Skeletal muscle tissue (tissue), 4 donors: ENCODE data around the gene WNT16. TPM values are rescaled to one million over a fixed set of nuclear protein-coding genes. Genes with fewer than 3 reads are reported as not detected.

ENCODE experiments used
- H3K27ac ChIP-seq: one replicate; pipeline ENCODE4 v1.7.0; 2013; ENCODE audit warnings: mild to moderate bottlenecking, low read depth, low read length, inconsistent platforms
- H3K27me3 ChIP-seq, 3 donors: one replicate each; pipeline ENCODE4 v1.7.0; 2013; ENCODE audit warnings: low read length in 3 of 3; ENCODE audit not compliant: control insufficient read depth in 3 of 3, insufficient read depth in 3 of 3
- H3K36me3 ChIP-seq, 3 donors: one replicate each; pipeline ENCODE4 v1.7.0; 2013; ENCODE audit warnings: low read length in 3 of 3; ENCODE audit not compliant: control insufficient read depth in 3 of 3, insufficient read depth in 3 of 3
- H3K4me1 ChIP-seq, 3 donors: one replicate each; pipeline ENCODE4 v1.7.0; 2013; ENCODE audit warnings: low read length in 3 of 3, mild to moderate bottlenecking in 3 of 3; ENCODE audit not compliant: control insufficient read depth in 3 of 3, insufficient read depth in 3 of 3
- H3K4me3 ChIP-seq, 3 donors: one replicate each; pipeline ENCODE4 v1.7.0; 2013; ENCODE audit warnings: low read length in 3 of 3
- H3K9ac ChIP-seq, 3 donors: one replicate each; pipeline ENCODE4 v1.7.0; 2013; ENCODE audit warnings: low read length in 3 of 3, mild to moderate bottlenecking in 3 of 3, moderate library complexity in 2 of 3, low read depth in 1 of 3
- H3K9me3 ChIP-seq, 3 donors: one replicate each; pipeline ENCODE4 v1.7.0; 2013; ENCODE audit warnings: low read length in 3 of 3; ENCODE audit not compliant: control insufficient read depth in 3 of 3
- total RNA-seq: library from RNA; depleted of rRNA; stranded (reverse); fragments of >200 nt; gene quantifications from one replicate; pipeline ENCODE4 v1.2.3, GENCODE V29; 2014
- donor health status: Osteomylitis.

Gene WNT16, protein sequence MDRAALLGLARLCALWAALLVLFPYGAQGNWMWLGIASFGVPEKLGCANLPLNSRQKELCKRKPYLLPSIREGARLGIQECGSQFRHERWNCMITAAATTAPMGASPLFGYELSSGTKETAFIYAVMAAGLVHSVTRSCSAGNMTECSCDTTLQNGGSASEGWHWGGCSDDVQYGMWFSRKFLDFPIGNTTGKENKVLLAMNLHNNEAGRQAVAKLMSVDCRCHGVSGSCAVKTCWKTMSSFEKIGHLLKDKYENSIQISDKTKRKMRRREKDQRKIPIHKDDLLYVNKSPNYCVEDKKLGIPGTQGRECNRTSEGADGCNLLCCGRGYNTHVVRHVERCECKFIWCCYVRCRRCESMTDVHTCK
- 1.0 TPM for total RNA-seq

DNA sequence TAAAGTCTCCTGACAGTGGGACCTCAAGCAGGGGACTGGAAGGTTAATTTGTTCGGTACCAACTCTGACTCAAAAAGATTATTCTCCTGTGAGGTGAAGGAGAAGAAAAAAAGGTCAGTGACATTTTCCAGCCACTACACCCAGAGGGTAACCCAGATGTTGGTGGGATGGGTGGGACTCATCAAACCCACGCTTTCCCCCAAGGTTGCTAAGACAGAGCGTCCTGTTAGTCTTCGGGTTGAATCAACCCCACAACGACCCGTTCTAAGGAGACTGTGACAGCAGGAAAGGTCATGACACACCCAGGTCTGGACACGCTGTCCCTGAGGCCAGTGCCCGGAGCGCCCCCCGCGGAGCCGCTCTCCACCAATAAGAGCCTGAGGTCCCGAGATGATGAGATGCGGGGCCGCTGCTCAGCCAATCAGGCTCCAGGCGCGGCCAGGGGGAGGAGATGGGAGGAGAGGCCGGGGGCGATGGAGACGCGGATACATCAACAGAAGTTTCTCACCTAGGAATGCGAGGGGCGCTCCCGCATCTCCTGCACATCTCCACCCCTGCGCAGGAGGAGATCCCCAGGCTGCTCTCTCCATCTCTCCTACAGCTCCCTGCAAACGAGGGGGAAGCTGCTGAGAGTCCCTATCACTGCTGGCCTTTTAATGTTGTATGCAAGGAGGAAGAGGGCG is at the start of gene WNT16:
Gene WNT16, plus strand, starts transcription at position 493 of the 683 bp plus-strand sequence. CDS start 293 bp downstream, outside the sequence.
- Histone ChIP-seq H3K9me3 (no peaks in the 10 kb centered on the region), H3K27me3 (peaks cover 38 to 53% (median 51%) of the 10 kb centered on the region in 3 donors), H3K4me3 (peak within 1 kb of the TSS; percentile 65 to 75 (median 71)), H3K27ac (no peak within 1 kb of the TSS), H3K36me3 (no peaks in the 10 kb centered on the region), H3K9ac (no peak within 1 kb of the TSS), H3K4me1 (peaks cover 13 to 14% (median 14%) of the 10 kb centered on the region in 3 donors)

DNA sequence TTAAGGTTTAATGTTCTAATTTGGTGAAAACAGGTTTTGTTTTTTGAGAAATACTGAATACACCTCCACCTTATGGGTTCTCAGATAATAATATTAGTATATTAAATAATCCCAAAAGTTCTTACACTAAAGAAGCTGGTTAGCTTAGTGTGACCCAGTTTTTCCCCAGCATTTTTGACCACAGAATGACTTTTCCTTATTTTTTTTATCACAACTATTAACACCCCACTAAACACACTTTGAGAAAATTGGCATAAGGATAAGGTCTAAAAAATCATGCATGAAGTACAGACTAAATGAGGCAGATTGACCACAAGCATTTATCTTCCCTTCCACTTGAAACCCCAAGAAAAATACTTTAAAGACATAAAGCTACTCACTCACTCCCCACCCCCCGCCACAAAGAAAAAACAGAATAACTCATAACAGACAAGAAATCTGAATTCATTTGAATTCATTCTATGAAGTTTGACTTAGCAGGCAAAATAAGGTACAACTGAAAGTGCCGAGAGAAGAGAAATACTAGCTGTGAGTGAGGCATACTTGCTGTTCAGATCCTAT is 49.7 kb upstream of the WNT16 start:
- Histone ChIP-seq H3K36me3 (peaks cover 4 to 31% (median 6%) of the 10 kb centered on the region in 3 donors), H3K9ac (no peak overlapping the region), H3K4me3 (no peak overlapping the region), H3K4me1 (no peaks in the 10 kb centered on the region), H3K27ac (no peak overlapping the region), H3K9me3 (no peaks in the 10 kb centered on the region), H3K27me3 (no peaks in the 10 kb centered on the region)

DNA sequence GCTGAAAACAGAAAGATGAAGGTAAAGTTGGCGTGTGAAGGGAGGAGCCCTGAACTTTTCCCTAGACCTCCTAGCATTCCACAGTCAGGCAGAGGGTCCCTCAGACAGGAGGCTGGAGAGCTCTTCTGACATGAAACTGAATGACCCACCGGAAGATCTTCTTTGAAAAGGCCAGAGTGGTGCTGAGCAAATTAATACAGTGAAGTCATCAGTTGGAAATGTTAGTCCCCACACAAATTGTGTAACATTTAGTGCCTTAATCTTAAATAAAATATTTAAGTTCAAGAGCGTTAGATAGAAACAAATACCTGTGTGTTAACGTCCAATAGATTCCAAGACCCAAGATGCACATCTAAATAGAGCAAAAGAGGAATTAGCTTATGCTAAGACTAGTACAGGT is 49.0 kb upstream of the WNT16 start:
- Histone ChIP-seq H3K4me3 (no peak overlapping the region), H3K36me3 (peaks cover 4 to 33% (median 6%) of the 10 kb centered on the region in 3 donors), H3K9me3 (no peaks in the 10 kb centered on the region), H3K9ac (peak overlapping the region in 1 of 3 donors; percentile 14), H3K27ac (no peak overlapping the region), H3K4me1 (no peaks in the 10 kb centered on the region), H3K27me3 (no peaks in the 10 kb centered on the region)

DNA sequence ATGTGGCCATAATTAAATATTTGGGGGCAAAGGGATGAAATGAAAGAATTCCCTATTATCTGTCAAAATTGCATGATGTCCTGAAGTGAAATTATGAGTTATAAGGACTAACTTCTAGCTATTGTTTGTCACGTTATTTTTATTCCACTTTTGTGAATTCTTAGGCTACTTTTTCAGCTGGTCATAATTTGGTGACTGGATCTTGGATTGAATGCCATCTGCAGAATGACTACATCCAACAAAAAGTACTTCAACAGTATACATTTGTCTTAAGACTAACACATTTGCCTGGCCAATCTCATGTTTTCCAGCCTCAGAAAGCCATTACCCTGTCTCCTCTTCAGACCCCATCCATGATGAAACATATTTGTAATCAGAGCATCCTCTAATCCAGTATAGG is 48.1 kb upstream of the WNT16 start:
- Histone ChIP-seq H3K9ac (no peak overlapping the region), H3K4me1 (no peaks in the 10 kb centered on the region), H3K4me3 (no peak overlapping the region), H3K9me3 (no peaks in the 10 kb centered on the region), H3K36me3 (peaks cover 4 to 30% (median 6%) of the 10 kb centered on the region in 3 donors), H3K27me3 (no peaks in the 10 kb centered on the region), H3K27ac (no peak overlapping the region)

DNA sequence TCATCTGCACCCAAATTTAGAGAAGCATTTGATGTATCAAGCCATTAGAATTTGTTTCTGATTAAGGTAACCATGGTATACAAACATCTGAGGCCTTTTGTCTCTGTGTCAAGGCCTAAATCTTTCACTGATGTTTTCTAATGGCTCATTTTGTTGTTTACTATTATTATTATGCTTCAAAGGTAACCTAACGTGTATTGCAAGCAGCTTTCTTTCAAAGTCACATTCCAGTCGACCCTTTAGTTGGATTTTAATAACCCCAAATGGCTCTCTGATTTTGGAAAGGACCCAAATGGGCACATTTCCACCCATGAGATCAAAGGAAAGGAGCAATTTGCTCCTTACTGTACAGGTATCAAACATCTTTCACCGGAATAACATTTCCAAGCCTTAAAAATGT is 46.7 kb upstream of the WNT16 start:
- Histone ChIP-seq H3K36me3 (peaks cover 4 to 38% (median 13%) of the 10 kb centered on the region in 3 donors), H3K27me3 (no peaks in the 10 kb centered on the region), H3K9ac (no peak overlapping the region), H3K4me1 (no peaks in the 10 kb centered on the region), H3K4me3 (no peak overlapping the region), H3K9me3 (no peaks in the 10 kb centered on the region), H3K27ac (no peak overlapping the region)

DNA sequence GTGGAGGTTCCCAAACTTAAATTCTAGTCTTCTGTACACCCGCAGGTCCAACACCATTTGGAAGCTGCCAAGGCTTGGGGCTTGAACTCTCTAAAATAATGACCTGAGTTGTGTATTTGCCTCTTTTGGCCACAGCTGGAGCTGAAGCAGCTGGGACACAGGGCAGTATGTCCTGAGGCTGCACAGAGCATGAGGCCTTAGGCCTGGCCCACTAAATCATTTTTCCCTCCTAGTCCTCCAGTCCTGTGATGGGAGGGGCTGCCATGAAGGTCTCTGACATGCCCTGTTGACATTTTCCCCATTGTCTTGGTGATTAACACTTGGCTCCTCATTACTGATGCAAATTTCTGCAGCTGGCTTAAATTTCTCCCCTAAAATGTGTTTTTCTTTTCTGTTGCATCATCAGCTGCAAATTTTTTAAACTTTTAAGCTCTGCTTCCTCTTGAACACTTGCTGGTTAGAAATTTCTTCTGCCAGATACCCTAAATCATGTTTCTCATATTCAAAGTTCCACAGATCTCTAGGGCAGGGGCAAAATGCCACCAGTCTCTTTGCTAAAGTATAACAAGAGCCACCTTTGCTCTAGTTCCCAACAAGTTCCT is 43.6 kb upstream of the WNT16 start:
- Histone ChIP-seq H3K36me3 (peaks cover 7 to 35% (median 18%) of the 10 kb centered on the region in 3 donors), H3K9ac (no peak overlapping the region), H3K4me1 (no peaks in the 10 kb centered on the region), H3K4me3 (no peak overlapping the region), H3K27me3 (no peaks in the 10 kb centered on the region), H3K9me3 (no peaks in the 10 kb centered on the region), H3K27ac (no peak overlapping the region)

DNA sequence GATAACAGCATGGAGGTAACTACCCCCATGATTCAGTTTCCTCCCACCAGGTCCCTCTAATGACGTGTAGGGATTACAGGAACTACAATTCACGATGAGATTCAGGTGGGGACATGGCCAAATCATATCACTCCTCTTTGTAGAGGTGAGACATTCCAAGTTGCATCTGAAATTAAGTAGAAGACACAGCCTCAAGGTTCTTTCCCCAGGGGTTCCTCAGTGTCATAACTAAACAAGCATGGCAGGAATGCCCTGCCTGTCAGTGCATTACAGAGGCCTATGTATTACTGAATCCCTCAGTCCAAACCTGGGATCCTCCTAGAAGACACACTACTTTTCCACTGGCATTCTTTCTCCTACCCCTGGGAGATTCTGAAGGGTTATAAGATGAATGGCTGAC is 42.6 kb upstream of the WNT16 start:
- H3K4me3 ChIP-seq = no peak overlapping the region
- no peaks in the 10 kb centered on the region for H3K9me3 ChIP-seq
- peaks cover 7 to 29% (median 18%) of the 10 kb centered on the region in 3 donors for H3K36me3 ChIP-seq
- no peaks in the 10 kb centered on the region for H3K27me3 ChIP-seq
- no peak overlapping the region for H3K9ac ChIP-seq
- H3K27ac ChIP-seq = no peak overlapping the region
- H3K4me1 ChIP-seq = no peaks in the 10 kb centered on the region

DNA sequence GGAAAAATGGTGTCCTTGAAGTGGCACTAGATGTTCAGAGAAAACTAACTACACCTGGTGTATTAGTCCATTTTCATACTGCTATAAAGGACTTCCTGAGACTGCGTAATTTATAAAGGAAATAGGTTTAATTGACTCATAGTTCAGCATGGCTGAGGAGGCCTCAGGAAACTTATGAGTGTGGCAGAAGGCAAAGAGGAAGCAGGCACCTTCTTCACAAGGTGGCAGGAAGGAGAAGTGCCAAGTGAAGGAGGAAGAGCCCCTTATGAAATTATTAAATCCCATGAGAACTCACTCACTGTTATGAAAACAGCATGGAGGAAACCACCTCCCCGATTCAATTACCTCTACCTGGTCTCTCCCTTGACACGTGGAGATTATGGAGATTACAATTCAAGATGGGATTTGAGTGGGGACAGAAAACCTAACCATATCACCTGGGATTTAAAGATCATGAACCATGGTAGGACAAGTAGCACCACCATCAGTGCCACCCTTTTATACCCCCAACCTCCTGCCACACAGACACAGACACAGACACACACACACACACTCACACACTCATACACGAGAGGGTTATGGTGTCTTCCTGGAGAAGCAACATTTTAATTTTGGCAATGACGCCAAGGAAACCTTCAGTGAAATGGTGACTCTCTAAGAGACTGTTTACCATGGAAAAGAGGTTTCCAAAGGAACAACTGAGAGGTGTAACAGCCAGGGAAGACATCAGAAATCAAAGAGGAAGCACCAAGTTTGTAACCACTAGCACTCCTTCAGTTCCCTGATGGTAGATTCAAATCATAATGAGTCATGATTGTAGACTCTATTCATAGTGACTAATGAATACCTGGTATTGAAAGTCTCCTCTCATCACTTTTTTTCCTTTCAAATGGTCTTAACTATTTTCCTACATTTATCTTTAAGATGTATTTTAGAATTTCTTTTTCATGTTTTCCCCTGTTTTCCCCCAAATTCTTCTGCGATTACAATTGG is 41.8 kb upstream of the WNT16 start:
- peaks cover 7 to 28% (median 18%) of the 10 kb centered on the region in 3 donors for H3K36me3 ChIP-seq
- H3K9me3 ChIP-seq = no peaks in the 10 kb centered on the region
- no peak overlapping the region for H3K27ac ChIP-seq
- no peaks in the 10 kb centered on the region for H3K27me3 ChIP-seq
- no peak overlapping the region for H3K4me3 ChIP-seq
- no peaks in the 10 kb centered on the region for H3K4me1 ChIP-seq
- H3K9ac ChIP-seq = no peak overlapping the region

DNA sequence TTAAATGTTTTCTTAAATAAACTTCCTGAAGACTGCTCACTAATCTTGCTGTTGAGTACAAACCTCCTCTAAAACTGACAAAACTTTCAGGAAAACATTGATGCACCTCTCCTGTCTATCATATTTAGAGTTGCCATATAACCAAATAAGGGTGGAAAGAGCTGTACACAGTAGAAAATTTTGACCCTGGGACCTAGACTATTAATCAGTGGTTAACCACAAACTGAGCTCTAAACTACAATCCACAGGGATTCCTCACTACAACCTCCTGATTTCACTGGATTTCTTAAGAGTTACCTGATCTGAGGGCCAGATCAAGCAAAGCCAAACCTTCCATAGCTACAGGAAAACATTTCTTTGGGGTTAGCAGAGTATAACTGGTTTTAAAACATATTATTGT is 39.9 kb upstream of the WNT16 start:
- Histone ChIP-seq H3K27me3 (no peaks in the 10 kb centered on the region), H3K9me3 (no peaks in the 10 kb centered on the region), H3K9ac (no peak overlapping the region), H3K27ac (no peak overlapping the region), H3K4me1 (no peaks in the 10 kb centered on the region), H3K4me3 (no peak overlapping the region), H3K36me3 (peaks cover 3 to 15% (median 14%) of the 10 kb centered on the region in 3 donors)
